Cardiac septum (tissue), 1 donor: Measurements from ENCODE around the gene TFF1. TPM values are rescaled to one million over a fixed set of nuclear protein-coding genes. Genes with fewer than 3 reads are reported as not detected.

Experiments
- DNase-seq: peaks from one replicate; pipeline ENCODE4 v3.0.0-alpha.2; 2020; ENCODE audit warnings: low spot score
- intact Hi-C: fragments of 100-400 bp; cut with DNase I; formaldehyde crosslinking; loops from one replicate; pipeline ENCODE4 v1.14.0; 2022
- total RNA-seq: library from RNA; stranded (reverse); fragmentation: NEBNext Ultra II Directional; extraction: Animal tissue kit (Norgen Biotek cat#: 25700); gene quantifications from one replicate; pipeline ENCODE4 v1.2.1, GENCODE V29; 2021
- donor health status: DM: no; HTN: no; CAD: no.

TFF1 gene
- total RNA-seq, 1 donor from 2014 or later: not detected

DNA sequence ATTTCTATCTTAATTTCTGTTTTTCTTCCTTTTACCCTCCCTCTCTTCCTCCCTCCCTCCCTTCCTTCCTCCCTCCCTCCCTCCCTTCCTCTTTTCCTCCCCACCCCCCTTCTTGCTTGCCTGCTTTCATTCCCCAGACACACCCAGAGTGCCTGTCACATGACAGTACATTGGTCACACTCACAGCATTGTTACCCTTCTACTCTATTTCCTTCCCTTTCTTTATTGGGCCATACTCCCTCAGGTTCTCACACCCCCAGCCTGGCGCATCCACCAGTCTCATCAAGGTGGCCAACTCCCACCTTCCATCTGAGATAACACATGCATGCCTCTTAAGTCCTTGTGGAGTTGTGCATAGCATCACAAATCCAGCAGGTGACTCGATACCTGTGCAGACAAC, 18.7 kb upstream of the TFF1 start:
- no peak for DNase-seq
- intact Hi-C loops: no loop called here

DNA sequence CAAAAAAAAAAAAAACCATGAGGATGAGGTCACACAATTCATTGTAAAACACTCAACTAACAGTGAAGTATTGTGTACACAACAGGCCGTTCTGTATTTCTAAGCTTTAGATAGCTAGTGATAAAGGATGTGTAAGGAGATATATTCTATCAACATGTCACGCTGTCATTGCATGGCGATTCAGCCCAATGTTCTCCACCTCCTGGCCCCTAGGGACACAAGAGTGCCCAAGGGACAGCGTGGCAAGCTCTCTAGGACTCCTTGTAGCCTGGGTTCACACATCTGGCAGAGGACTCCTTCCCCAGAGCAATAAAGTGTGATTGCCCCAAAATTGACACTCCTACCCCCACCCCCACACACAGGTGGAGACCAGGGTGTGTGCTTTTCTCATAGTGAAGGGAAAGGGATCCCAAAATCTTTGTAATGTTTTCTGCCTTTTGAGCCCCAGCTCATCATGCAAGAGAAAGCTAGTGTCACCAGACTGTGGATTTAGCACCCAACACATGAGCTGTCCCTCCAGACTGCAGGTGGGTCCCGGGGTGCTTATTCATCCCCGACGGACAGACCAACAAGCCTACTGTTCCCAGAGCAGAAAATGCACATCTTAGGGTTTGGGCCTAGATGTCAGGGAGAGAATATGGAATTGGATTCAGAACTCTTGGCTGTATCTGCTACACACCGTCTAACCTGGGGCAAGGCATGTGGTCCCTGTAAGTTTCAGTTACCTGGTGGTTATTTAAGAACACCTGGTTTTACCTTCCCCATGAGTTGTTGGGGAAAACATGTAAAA, 18.0 kb upstream of the TFF1 start:
- DNase-seq: peak; percentile 10
- intact Hi-C loops: no loop called here

DNA sequence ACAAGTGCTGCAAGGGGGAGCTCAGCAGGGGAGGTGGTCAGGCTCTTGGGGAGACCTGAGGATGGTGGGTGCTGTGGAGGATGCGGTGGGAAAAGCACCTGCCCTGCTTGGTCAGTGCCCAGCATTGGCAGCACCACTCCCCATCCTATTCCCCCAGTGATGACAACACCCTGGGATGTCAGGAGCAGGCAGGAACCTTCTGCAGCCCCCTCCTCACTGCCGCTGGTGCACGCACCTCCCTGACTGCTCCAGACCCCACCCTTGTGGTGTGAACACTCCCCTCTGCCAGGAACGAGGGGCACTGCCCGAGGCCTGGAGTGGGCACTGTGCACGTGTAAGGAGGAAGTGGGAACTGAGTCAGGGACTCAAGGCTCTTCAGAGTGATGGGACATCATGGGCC, 17.0 kb upstream of the TFF1 start:
- DNase-seq: no peak
- intact Hi-C loops: no loop called here

DNA sequence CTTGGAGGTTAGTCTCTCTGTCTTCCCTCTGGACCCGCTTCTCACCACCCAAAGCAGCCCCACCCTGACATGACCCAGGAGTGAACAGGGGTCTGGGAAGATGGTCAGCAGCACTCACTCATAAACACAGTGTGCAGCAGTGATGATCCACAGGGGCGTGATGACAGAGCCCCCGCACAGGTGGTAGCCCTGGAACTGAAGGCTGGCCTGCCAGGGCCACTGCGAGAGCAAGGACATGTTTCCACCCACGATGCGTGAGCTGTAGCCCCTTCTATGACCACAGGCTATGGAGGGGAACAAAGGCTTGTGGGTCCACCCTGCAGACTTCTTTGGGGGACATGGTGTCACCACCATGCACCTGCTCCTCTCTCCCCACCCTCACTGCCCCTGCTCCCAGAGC, 16.6 kb upstream of the TFF1 start:
- DNase-seq: no peak
- intact Hi-C loops: no loop called here

DNA sequence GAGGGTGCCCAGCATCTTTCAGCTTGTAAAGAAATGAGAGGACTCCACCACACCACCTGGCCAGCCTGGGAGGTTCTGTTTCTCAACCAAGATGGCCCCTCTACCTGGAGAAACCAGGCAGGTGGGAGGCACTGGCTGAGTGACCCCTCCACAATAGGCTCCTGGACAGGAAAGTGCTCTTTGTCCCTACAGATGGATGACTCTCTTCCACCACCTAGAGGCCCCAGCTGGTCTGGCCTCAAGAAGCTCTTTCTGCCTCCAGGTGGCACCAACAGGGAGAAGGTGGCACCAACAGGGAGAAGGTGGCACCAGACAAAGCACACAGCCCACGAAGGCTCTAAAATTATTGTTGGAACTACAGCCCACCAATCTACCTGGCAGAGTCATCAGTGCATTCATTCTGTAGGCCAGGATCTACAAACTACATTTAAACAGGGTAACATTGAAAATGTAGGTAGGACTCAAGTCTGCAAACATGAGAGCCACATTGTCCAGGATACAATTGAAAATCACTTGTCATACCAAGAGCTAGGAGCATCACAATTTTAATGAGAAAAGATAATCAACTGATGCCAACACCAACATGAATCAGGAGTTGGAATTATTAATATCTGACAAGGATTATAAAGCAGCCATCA, 15.1 kb upstream of the TFF1 start:
- no peak for DNase-seq
- intact Hi-C loops: no loop called here

DNA sequence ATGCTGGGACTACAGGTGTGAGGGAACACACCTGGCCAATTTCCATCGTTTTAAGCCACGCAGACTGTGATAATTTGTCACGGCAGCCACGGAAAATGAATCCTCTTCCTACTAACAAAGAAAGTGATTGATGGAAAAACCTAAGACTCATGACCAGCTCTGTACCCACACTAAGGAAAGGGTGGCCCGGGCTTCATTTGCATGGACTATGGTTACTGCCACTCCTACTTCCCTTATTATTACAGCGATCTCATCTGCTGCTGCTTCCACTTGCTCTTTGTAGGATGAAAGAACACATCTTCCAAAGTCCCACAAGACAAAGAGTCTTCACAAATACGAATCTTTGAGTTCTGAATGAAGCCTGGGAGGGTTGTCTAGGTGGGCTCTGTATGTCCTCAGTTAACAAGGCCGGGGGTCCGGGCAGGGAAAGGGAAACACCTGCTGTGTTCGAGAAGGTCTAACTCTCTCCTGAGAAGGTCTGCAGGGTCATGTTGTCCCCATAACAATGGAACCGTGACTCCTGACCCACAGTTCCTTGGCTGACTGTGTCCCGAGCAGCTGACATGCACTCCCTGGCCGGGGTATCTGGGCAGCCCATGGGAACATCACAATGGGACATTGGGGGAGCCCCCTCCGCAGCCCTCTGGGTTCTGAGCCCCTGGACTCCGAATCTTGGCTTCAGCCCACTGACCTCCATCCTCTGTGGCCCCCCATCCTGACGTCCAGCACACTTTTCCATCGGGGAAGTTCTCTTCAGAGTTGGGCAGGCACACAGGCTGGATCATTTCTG, 13.3 kb upstream of the TFF1 start:
- intact Hi-C loops: no loop called here
- peak; percentile 35 for DNase-seq

DNA sequence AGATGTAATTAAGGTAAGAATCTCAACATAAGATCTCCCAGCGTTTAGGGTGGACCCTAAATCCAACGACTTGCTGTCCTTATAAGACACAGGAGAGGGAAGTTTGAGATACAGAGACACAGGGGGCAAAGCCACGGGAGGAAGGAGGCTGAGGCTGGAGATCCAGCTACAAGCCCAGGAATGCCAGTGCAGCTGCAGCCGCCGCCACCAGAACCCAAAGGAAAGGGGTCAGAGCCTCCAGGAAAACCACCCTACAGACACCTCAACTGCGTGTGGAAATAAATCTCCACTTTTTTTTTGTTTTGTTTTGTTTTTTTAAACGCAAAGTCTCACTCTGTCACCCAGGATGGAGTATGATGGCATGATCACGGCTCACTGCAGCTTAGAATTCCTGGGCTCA, 12.1 kb upstream of the TFF1 start:
- intact Hi-C loops: no loop called here
- DNase-seq: peak; percentile 51

DNA sequence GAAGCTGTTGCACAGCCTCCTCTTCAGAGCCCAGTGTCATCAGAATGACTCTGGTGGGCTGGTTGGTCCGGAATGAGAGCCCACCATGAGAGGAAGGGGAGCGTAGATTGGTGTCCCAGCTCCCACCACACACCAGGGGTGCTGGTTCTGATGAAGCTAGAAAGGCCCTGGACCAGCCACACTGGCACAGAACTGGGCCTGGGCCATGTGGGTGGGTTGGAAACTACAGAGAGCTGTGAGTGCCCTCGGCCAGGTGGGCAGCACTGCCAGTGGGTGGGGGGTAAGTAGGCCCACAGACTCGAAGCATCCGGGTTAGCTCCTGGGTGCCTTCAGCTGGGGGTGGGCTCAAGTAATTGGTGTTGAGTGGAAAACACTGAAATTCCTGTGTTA, 11.6 kb upstream of the TFF1 start:
- DNase-seq: peak; percentile 39
- intact Hi-C loops: no loop called here

DNA sequence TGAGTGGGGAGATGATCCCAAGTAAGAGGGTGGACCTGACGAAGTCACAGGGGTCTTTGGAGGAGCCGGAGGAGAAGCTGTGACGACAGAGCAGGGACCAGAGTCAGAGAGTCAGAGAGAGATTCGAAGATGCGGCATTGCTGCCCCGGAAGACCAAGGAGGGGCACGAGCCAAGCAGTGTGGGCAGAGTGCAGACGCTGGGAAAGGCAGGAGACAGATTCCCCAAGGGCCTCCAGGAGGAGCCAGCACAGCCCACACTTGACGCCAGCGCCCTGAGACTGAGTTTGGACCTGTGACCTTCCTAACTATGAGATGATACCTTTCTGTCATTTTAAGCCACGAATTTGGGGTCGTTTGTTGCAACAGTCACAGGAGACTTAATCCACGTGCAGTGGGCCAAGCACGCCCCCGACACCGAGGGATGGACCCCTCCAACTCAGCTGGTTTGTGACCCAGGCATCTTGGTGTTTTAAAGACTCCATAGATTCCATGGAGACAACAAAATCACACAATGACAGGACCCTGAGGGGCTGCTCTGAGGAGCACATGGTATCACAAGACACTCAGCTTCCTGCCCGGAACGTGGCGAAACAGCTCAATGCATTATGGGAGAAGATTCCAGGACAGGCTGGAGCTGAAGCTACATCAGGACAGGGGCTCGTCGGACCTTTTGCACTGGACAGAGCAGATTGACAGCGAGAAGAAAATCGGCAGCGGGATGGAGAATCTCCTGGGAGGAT, 11.0 kb upstream of the TFF1 start:
- DNase-seq: peak; percentile 39
- intact Hi-C loops: no loop called here

DNA sequence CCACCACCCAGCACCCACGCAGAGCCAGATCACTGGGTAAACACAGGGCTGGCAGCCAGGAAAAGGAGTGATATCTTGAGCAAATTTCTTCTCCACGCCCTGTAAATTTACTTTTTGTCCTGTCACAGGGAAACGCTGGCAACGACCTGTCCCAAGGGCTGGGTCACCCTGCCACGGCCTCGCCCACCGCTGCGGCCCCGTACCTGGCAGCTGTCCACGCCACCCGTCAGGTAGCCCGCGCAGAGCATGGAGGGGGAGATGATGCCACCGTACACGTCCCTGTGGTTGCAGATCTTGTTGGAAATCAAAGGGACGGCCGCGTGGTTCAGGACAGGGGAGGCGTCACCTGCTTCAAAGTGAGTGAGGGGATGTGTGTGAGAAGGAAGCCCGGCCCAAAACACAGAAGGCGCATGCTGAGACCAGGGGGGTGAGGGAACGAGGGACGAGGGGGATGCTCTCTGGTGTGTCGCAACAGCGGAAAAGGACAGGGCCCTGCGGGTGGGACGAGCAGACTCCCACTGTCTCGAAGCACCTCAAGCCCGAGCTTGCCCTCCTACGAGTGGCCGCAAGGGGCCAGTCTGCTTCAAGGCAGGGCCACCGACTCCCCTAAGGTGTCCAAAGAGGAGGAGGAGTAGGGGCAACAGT, 10.1 kb upstream of the TFF1 start:
- intact Hi-C loops: no loop called here
- no peak for DNase-seq

DNA sequence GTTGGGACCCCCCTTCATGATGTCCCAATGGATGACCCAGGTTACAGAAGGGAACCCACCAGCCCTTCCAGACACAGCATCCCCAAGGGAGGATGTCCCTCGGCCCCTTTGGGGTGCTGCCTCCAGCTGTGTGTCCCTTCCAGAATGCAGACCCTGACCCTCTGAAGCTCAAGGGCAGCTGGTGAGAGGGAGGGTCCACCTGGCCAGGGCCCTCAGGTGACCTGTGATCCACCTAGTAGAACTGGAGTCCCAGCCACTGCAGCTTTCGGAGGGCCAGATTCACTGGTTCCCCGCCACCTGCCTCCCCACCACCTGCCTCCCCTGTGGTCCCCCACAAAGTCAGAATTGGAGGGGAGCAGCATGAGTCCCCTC, 9.6 kb upstream of the TFF1 start:
- intact Hi-C loops: no loop called here

DNA sequence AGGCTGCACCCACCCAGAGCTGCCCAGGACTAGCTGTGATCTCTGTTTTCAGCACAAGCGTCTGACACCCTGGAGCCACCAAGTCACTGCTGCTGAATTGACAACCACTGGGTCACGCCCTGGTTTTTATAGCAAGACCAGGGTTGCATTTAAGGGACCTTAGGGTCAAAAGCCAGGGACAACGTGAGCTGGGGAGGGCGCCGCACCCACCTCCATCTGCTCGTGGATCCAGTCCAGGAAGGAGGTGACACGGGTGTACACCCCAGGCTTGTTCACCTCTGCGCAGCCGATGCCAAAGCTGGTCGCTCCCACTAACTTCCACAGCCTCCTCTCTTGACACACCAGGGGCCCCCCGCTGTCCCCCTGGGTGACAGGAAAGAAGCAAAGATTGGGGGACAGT, 9.2 kb upstream of the TFF1 start:
- intact Hi-C loops: no loop called here
- DNase-seq: no peak

More for the DNA sequence above, 9.6 kb upstream of the TFF1 start:
- no peak for DNase-seq

DNA sequence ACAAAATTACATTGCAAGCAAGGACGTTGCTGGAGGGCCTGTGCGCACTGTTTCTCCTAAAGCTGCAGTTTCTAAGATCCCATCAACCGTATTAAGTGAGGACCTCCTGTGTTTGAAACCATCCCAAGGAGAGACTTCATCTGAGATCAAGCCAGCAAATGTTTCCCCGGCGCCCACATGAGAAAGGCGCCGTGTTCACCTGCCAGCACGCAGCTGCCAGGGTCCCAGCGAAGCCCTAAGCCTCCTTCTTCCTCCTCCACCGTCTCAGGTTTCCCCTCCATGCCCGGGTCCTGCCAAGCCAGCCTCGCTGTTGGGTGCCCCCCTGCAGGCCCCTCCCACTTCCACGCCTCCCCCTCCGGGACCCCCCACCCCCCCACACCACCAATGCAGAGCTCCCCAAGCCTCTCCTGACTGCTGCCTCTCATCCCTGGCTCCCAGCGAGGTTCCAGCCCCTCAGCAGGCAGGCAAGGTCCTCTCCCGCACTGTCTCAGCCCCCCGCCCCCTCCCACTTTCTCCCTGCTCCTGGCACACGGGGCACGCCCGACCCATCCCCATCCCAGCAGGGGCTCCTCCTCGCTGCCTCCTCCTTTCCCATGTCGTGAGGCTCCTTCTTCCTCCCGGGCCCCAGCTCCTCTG, 8.6 kb upstream of the TFF1 start:
- no peak for DNase-seq
- intact Hi-C loops: no loop called here

DNA sequence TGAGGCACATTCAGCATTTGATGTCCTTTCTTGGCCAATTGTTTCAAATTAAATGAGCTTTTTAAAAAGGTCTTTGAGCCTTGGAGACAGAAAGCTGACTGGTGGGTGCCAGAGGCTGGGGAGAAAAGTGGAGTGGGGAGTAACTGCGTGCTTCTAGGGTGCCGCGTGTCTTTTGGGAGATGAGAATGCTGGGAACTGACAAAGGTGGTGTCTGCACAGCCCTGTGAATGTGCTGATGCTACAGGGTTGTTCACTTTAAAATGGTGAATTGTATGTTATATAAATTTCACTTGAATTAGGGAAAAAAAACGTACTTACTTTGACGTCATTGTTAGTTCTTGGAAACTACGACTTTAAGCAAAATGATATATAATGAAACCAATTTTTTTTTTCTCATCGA, 8.1 kb upstream of the TFF1 start:
- no peak for DNase-seq
- intact Hi-C loops: no loop called here

DNA sequence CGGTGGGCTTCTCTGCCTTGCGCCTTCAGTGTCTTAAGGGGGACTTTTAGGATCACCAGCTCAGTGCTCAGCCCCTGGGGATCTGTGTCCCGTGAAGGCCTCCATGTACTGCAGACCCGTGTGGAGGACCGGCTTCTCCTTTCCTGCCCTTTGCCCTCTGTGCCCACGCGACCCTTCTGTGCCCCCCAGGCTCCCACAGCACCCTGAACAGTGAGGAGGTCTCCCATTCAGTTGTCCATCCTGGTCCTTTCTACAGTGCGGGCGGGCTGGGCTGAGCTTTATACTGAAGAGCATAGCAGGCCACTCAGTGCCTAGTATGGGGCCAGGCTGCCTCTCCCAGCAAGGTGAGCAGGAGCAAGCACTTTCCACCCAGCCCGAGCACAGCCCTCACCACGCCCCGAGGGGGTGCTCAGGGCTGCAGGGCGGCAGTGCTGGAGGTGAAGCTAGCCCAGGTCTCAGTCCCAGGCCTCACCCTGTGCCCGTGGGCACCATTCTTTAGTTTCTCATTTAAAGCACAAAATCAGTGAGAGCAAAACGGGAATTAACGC, 7.6 kb upstream of the TFF1 start:
- intact Hi-C loops: no loop called here
- no peak for DNase-seq

DNA sequence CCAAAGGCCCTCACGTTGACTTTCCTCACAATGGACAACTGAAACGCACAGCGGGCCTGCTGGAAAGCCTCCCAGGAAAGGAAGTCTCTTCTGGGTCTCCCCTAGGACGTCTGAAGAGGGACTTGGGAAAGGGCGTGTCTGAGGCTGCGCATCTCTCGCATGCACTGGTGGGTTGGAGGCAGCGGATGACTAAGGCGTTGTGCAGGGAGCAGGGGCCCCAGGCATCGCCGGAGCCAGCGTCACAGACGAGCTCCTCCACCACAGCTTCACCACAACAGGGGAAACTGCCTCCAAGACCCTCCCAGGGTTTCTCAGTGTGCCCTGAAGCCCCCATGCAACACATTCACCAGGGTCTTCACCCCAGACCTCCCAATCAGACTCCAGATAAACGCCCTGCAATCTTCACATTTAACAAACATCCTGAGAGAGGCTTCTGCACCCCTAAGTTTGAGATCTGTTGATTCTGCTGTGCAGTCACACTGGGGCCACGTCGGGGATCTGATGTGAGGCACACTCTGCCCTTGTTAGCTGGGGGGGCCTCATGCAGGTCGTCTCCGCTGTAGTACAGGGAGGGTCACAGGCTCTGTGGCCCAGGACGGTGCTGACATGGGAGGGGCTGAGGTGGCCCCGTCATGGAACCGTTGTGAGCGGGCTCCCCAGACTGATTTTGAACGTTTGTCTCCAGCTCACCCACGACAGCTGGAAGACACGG, 7.0 kb upstream of the TFF1 start:
- intact Hi-C loops: no loop called here
- DNase-seq: no peak

DNA sequence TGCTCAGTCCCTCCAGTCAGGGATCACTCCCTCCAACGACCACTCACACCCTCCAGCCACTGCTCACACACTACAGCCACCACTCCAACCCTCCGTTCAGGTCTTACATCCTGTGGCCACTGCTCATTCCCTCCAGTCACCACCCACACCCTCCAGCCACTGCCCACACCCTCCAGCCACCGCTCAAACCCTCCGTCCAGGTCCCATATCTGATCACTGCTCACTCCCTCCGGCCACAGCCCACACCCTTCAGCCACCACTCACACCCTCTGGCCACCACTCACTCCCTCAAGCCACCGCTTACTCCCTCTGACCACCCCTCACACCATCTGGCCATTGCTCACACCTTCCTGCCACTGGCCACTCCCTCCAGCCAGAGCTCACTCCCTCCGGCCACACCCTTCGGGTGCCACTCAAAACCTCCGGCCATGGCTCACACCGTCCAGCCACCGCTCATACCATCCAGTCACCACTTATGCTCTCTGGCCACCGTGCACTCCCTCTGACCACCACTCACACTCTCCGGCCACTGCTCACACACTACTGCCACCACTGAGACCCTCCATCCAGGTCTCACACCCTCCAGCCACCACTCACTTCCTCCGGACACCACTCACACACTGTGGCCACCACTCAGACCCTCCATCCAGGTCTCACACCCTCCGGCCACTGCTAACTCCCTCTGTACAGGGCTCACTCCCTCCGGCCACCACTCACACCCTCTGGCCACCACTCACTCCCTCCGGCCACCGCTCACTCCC, 4.7 kb upstream of the TFF1 start:
- DNase-seq: no peak
- intact Hi-C loops: no loop called here

DNA sequence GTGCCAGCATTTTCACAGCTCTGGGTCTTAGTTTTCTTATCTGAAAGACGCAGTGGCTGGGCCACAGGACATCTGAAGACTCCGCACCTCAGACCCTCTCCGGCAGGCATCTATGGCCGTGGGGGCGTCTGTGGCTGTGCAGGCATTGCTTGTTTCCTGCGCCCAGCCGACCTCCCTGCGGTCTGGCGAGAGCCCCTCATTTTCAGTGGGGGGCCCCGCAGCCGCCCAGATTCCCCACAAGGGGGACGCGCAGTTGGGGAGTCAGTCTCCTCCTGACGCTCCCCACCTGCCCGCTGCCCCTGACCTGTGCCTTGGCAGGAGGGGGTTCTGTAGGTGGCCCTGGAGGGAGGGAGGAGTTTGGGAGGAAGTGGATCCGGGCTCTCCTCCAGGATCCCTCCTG, 3.5 kb upstream of the TFF1 start:
- intact Hi-C loops: no loop called here
- DNase-seq: no peak
